AG04450 (cell line): ENCODE measurements around the gene PCDHB4. TPM values are rescaled to one million over a fixed set of nuclear protein-coding genes. Genes with fewer than 3 reads are reported as not detected.
"Not testable (repeated sequence)": the region's sequence is repeated elsewhere in the genome, so short reads cannot be mapped to it uniquely, and the experiment has no call there.

Experiments used
- CTCF ChIA-PET: fragments of 300-600, 350-600 bp; formaldehyde crosslinking; extraction: SDS; loops from one replicate; lab custom pipeline; 2022; ENCODE audit warnings: antibody characterized with exemption, inconsistent platforms; lab: Charles Lee
- POLR2A ChIA-PET: fragments of 350-600 bp; formaldehyde crosslinking; extraction: SDS; loops from one replicate; lab custom pipeline; 2021; ENCODE audit warnings: antibody characterized with exemption, inconsistent platforms; lab: Yijun Ruan, JAX
- DNase-seq: peaks from one replicate; pipeline ENCODE4 v3.0.0-alpha.2; 2011; ENCODE audit warnings: low read depth, low spot score
- H3K27ac ChIP-seq: one replicate; pipeline ENCODE4 v1.5.1; 2012; ENCODE audit warnings: low read depth, low read length, control low read depth
- H3K27me3 ChIP-seq: one replicate; pipeline ENCODE4 v1.6.0; 2012; ENCODE audit warnings: low read length; ENCODE audit not compliant: control insufficient read depth, insufficient read depth
- H3K4me3 ChIP-seq: 2 replicates; pipeline ENCODE4 v1.5.1; 2011; ENCODE audit warnings: mild to moderate bottlenecking, low read depth, low read length, control low read depth
- H3K9me3 ChIP-seq: 2 replicates; pipeline ENCODE4 v1.5.1; 2012; ENCODE audit warnings: low read length; ENCODE audit not compliant: control insufficient read depth, insufficient read depth
- CTCF ChIP-seq: IDR thresholded peaks from 2 replicates; pipeline ENCODE4 v1.5.1; 2011; ENCODE audit warnings: low read depth, low read length, control low read depth, inconsistent platforms
- polyA plus RNA-seq: library from polyadenylated mRNA; depleted of rRNA; stranded (reverse); fragments of >200 nt; gene quantifications from 2 replicates; pipeline ENCODE4 v1.2.3, GENCODE V29; 2011; rRNA removed

PCDHB4 gene
- polyA plus RNA-seq, 1 experiment, result 0.04 TPM

GRCh38 chr5:141172381-141173204 is 51.0 kb downstream of the PCDHB4 start, which contains the start of gene PCDHB7:
PCDHB7 (plus strand) TSS chr5:141172644; CDS start chr5:141172836, 192 bp downstream.
- H3K4me3 ChIP-seq, result no peak within 1 kb of the TSS; the same call in 1 of the 2 replicates
- DNase-seq, result no peak

GRCh38 chr5:141174291-141175104 is 52.9 kb downstream of the PCDHB4 start:
- H3K9me3 ChIP-seq, result peaks cover 21% of the 10 kb centered on the region
- POLR2A ChIA-PET, CTCF ChIA-PET, H3K27ac ChIP-seq, H3K4me3 ChIP-seq, DNase-seq, H3K27me3 ChIP-seq: not testable (repeated sequence)

More at GRCh38 chr5:141172381-141173204, 51.0 kb downstream of the PCDHB4 start, which contains the start of gene PCDHB7:
- peak; percentile 37; the same call in 1 of the 2 replicates for TF ChIP-seq CTCF
- H3K27me3 ChIP-seq, result no peaks in the 10 kb centered on the region
- ChIA-PET CTCF (interaction anchor here (0.7 to 2.2 kb wide), 4 partner anchors 10 to 395 kb away, joined by 3 to 13 read pairs (median 6); partner anchors contain the start of genes PCDHB11 and PCDHB16), POLR2A (no interaction called here)
- H3K27ac ChIP-seq, result no peak within 1 kb of the TSS
- H3K9me3 ChIP-seq, result peaks cover 16% of the 10 kb centered on the region

Other genes with a start within 250 kb of the PCDHB4 start
- not detected in 2 replicates for gene PCDHA12, start 246.5 kb upstream of the PCDHB4 start, polyA plus RNA-seq
- gene PCDHA13, start 239.7 kb upstream of the PCDHB4 start, polyA plus RNA-seq, result not detected in 2 replicates
- gene PCDHAC1, start 195.5 kb upstream of the PCDHB4 start, polyA plus RNA-seq, result 0.02 and 0.04 TPM in 2 replicates
- not detected in 2 replicates for gene PCDHAC2, start 155.3 kb upstream of the PCDHB4 start, polyA plus RNA-seq
- not detected in 2 replicates for gene PCDHB1, start 70.4 kb upstream of the PCDHB4 start, polyA plus RNA-seq
- 0.86 and 1.1 TPM in 2 replicates for gene PCDHB2, start 27.2 kb upstream of the PCDHB4 start, polyA plus RNA-seq
- gene PCDHB3, start 21.3 kb upstream of the PCDHB4 start, polyA plus RNA-seq, result 0.12 and 0.15 TPM in 2 replicates
- gene PCDHB5, start 13.4 kb downstream of the PCDHB4 start, polyA plus RNA-seq, result 0.68 and 0.72 TPM in 2 replicates
- gene PCDHB6, start 28.2 kb downstream of the PCDHB4 start, polyA plus RNA-seq, result 0.21 TPM in 2 replicates
- 0.61 and 0.62 TPM in 2 replicates for gene PCDHB7, start 50.8 kb downstream of the PCDHB4 start, polyA plus RNA-seq
- gene PCDHB8, start 56.0 kb downstream of the PCDHB4 start, polyA plus RNA-seq, result 0.20 and 0.25 TPM in 2 replicates
- gene PCDHB16, start 60.6 kb downstream of the PCDHB4 start, polyA plus RNA-seq, result 0.45 and 0.66 TPM in 2 replicates
- 0.22 and 0.45 TPM in 2 replicates for gene PCDHB9, start 65.3 kb downstream of the PCDHB4 start, polyA plus RNA-seq
- 0.45 and 0.74 TPM in 2 replicates for gene PCDHB10, start 70.5 kb downstream of the PCDHB4 start, polyA plus RNA-seq
- 0.16 and 0.25 TPM in 2 replicates for gene PCDHB11, start 77.8 kb downstream of the PCDHB4 start, polyA plus RNA-seq
- 0.32 and 0.40 TPM in 2 replicates for gene PCDHB12, start 86.9 kb downstream of the PCDHB4 start, polyA plus RNA-seq
- gene PCDHB13, start 92.1 kb downstream of the PCDHB4 start, polyA plus RNA-seq, result 0.60 and 0.73 TPM in 2 replicates
- gene PCDHB14, start 101.5 kb downstream of the PCDHB4 start, polyA plus RNA-seq, result 0.98 and 1.1 TPM in 2 replicates
- 0.88 and 0.93 TPM in 2 replicates for gene PCDHB15, start 123.6 kb downstream of the PCDHB4 start, polyA plus RNA-seq
- not detected in 2 replicates for gene SLC25A2, start 182.2 kb downstream of the PCDHB4 start, polyA plus RNA-seq
- 60.3 and 71.0 TPM in 2 replicates for gene TAF7, start 199.0 kb downstream of the PCDHB4 start, polyA plus RNA-seq
- gene PCDHGA1, start 208.7 kb downstream of the PCDHB4 start, polyA plus RNA-seq, result 1.9 and 2.2 TPM in 2 replicates
- 6.1 and 6.3 TPM in 2 replicates for gene PCDHGA2, start 216.9 kb downstream of the PCDHB4 start, polyA plus RNA-seq
- 0.92 and 1.2 TPM in 2 replicates for gene PCDHGA3, start 222.0 kb downstream of the PCDHB4 start, polyA plus RNA-seq
- gene PCDHGB1, start 228.3 kb downstream of the PCDHB4 start, polyA plus RNA-seq, result 3.2 TPM in 2 replicates
- gene PCDHGA4, start 233.2 kb downstream of the PCDHB4 start, polyA plus RNA-seq, result 6.3 and 7.6 TPM in 2 replicates
- 4.6 and 4.8 TPM in 2 replicates for gene PCDHGB2, start 238.2 kb downstream of the PCDHB4 start, polyA plus RNA-seq
- gene PCDHGA5, start 242.3 kb downstream of the PCDHB4 start, polyA plus RNA-seq, result 1.4 and 1.8 TPM in 2 replicates
- gene PCDHGB3, start 248.4 kb downstream of the PCDHB4 start, polyA plus RNA-seq, result 3.6 and 4.3 TPM in 2 replicates